AG10803 (cell line): ENCODE data around the gene UMODL1.

ENCODE experiments used
- DNase-seq: peaks from one replicate; pipeline ENCODE4 v3.0.0; 2010; ENCODE audit warnings: low read depth
- H3K4me3 ChIP-seq: 2 replicates; pipeline ENCODE4 v1.5.1; 2011; ENCODE audit warnings: mild to moderate bottlenecking, low read length, control low read depth
- CTCF ChIP-seq: conservative IDR thresholded peaks from 2 replicates; pipeline ENCODE4 v1.5.1; 2011; ENCODE audit warnings: mild to moderate bottlenecking, low read length, control low read depth, inconsistent platforms

Gene UMODL1

GRCh38 chr21:42027085-42027821, 43.9 kb upstream of the UMODL1 start:
- no peak overlapping the region for H3K4me3 ChIP-seq
- TF ChIP-seq CTCF, result no peak
- peak; percentile 29 for DNase-seq

GRCh38 chr21:42027822-42028765, 43.0 kb upstream of the UMODL1 start:
- no peak overlapping the region for H3K4me3 ChIP-seq
- no peak for TF ChIP-seq CTCF
- peak; percentile 17 for DNase-seq

GRCh38 chr21:42028766-42029425, 42.2 kb upstream of the UMODL1 start:
- H3K4me3 ChIP-seq, result no peak overlapping the region
- no peak for DNase-seq
- TF ChIP-seq CTCF, result no peak

- no peak overlapping the region for H3K4me3 ChIP-seq
- no peak for TF ChIP-seq CTCF
- DNase-seq, result no peak
Observed at GRCh38 chr21:42030311-42030710, 40.8 kb upstream of the UMODL1 start.

- no peak for TF ChIP-seq CTCF
- no peak overlapping the region for H3K4me3 ChIP-seq
- DNase-seq, result no peak
Observed at GRCh38 chr21:42031241-42031640, 39.9 kb upstream of the UMODL1 start.

GRCh38 chr21:42031816-42032215, 39.3 kb upstream of the UMODL1 start:
- H3K4me3 ChIP-seq, result no peak overlapping the region
- no peak for TF ChIP-seq CTCF
- DNase-seq, result no peak
